SK-N-SH (cell line): Measurements from ENCODE around the gene SPDEF. TPM values are rescaled to one million over a fixed set of nuclear protein-coding genes. Genes with fewer than 3 reads are reported as not detected.

Experiments used
- CTCF ChIA-PET: fragments of 300-600, 350-600 bp; formaldehyde crosslinking; extraction: SDS; loops from one replicate; lab custom pipeline; 2021; lab: Yijun Ruan, JAX
- POLR2A ChIA-PET: fragments of 350-600 bp; sonication (Branson Sonifier 250); formaldehyde crosslinking; extraction: SDS; loops from one replicate; lab custom pipeline; 2020; ENCODE audit warnings: antibody characterized with exemption, inconsistent platforms; lab: Yijun Ruan, JAX
- DNase-seq: peaks from one replicate; pipeline ENCODE4 v3.0.0; 2012
- H2AFZ ChIP-seq: fragments of 200-600 bp; sonication (generic); 2 replicates; pipeline ENCODE4 v1.8.1; 2016; ENCODE audit warnings: antibody characterized with exemption, mild to moderate bottlenecking, low read depth
- H3F3A ChIP-seq: fragments of 200-600 bp; sonication (generic); replicated peaks from 2 replicates; pipeline ENCODE3; 2016; ENCODE audit warnings: antibody characterized with exemption, mild to moderate bottlenecking; ENCODE audit not compliant: insufficient read depth
- H3K27ac ChIP-seq, 2 experiments: fragments of 200-500 bp in 1 of 2; fragments of 200-600 bp in 1 of 2; sonication (Bioruptor generic) in 1 of 2; sonication (generic), shearing (Covaris generic) in 1 of 2; 2 replicates each; pipeline versions ENCODE4 v1.5.1 to v1.6.1; 2014 to 2016; ENCODE audit warnings: low read depth in 2 of 2, inconsistent platforms in 1 of 2, low read length in 1 of 2, mild to moderate bottlenecking in 1 of 2, mixed read lengths in 1 of 2
- H3K27me3 ChIP-seq: fragments of 200-600 bp; sonication (generic), shearing (Covaris generic); 2 replicates; pipeline ENCODE4 v1.6.1; 2016; ENCODE audit warnings: mixed run types; ENCODE audit not compliant: insufficient read depth
- H3K36me3 ChIP-seq, 2 experiments: fragments of 200-500 bp in 1 of 2; fragments of 200-600 bp in 1 of 2; sonication (Bioruptor generic) in 1 of 2; sonication (generic) in 1 of 2; replicated peaks in 1 of 2; 2 replicates each; pipeline versions ENCODE3 to v1.5.1; 2014 to 2016; ENCODE audit warnings: low read length in 1 of 2, mild to moderate bottlenecking in 1 of 2; ENCODE audit not compliant: insufficient read depth in 2 of 2, control insufficient read depth in 1 of 2
- H3K4me1 ChIP-seq, 2 experiments: fragments of 200-500 bp in 1 of 2; fragments of 200-600 bp in 1 of 2; sonication (Bioruptor generic) in 1 of 2; sonication (generic), shearing (Covaris generic) in 1 of 2; 2 replicates each; pipeline versions ENCODE4 v1.5.1 to v1.6.1; 2014 to 2016; ENCODE audit warnings: low read depth in 1 of 2, low read length in 1 of 2, mixed run types in 1 of 2; ENCODE audit not compliant: insufficient read depth in 2 of 2, control insufficient read depth in 1 of 2
- H3K4me2 ChIP-seq: fragments of 200-600 bp; sonication (generic), shearing (Covaris generic); 2 replicates; pipeline ENCODE4 v1.6.1; 2017; ENCODE audit warnings: mixed run types
- H3K4me3 ChIP-seq, 2 experiments: fragments of 200-500 bp in 1 of 2; fragments of 200-600 bp in 1 of 2; sonication (Bioruptor generic) in 1 of 2; sonication (generic), shearing (Covaris generic) in 1 of 2; 2 replicates each; pipeline versions ENCODE4 v1.5.1 to v1.8.1; 2014 to 2016; ENCODE audit warnings: low read depth in 2 of 2, inconsistent platforms in 1 of 2, low read length in 1 of 2, mild to moderate bottlenecking in 1 of 2, mixed read lengths in 1 of 2, moderate library complexity in 1 of 2
- H3K79me2 ChIP-seq: fragments of 200-600 bp; sonication (generic); 2 replicates; pipeline ENCODE4 v1.8.1; 2017; ENCODE audit warnings: mild to moderate bottlenecking; ENCODE audit not compliant: insufficient read depth
- H3K9ac ChIP-seq: fragments of 200-600 bp; sonication (generic); 2 replicates; pipeline ENCODE4 v1.6.1; 2017; ENCODE audit warnings: mixed run types
- H3K9me2 ChIP-seq: fragments of 200-600 bp; sonication (generic); 2 replicates; pipeline ENCODE4 v1.6.1; 2017; ENCODE audit warnings: mixed run types
- H3K9me3 ChIP-seq: fragments of 200-600 bp; sonication (generic); 2 replicates; pipeline ENCODE4 v1.6.1; 2017; ENCODE audit warnings: mixed run types, mild to moderate bottlenecking, moderate library complexity
- H4K20me1 ChIP-seq: fragments of 200-600 bp; sonication (generic); 2 replicates; pipeline ENCODE4 v1.6.1; 2017; ENCODE audit warnings: mild to moderate bottlenecking, mixed run types; ENCODE audit not compliant: insufficient read depth
- CHD2 ChIP-seq: fragments of 150-350 bp; IDR thresholded peaks from 2 replicates; pipeline ENCODE4 v1.6.1; 2018; ENCODE audit warnings: low read length; ENCODE audit not compliant: partially characterized antibody
- FOSL2 ChIP-seq: IDR thresholded peaks from 2 replicates; pipeline ENCODE4 v1.4.0; 2012; ENCODE audit warnings: low read depth, mild to moderate bottlenecking, moderate library complexity, borderline replicate concordance
- FOXM1 ChIP-seq: IDR thresholded peaks from 2 replicates; pipeline ENCODE4 v1.4.0; 2012; ENCODE audit warnings: low read depth, mild to moderate bottlenecking
- GABPA ChIP-seq: IDR thresholded peaks from 2 replicates; pipeline ENCODE4 v1.4.0; 2012; ENCODE audit warnings: low read depth, mild to moderate bottlenecking
- MXI1 ChIP-seq: IDR thresholded peaks from 2 replicates; pipeline ENCODE4 v1.6.1; 2012; ENCODE audit warnings: mild to moderate bottlenecking, low read depth, low read length, improper control_type of control experiment
- POLR2AphosphoS5 ChIP-seq: IDR thresholded peaks from 2 replicates; pipeline ENCODE4 v1.6.1; 2012; ENCODE audit warnings: low read depth, low read length
- RCOR1 ChIP-seq: fragments of 150-350 bp; IDR thresholded peaks from 2 replicates; pipeline ENCODE4 v1.6.1; 2017; ENCODE audit warnings: antibody characterized with exemption, low read length
- RFX5 ChIP-seq: IDR thresholded peaks from 2 replicates; pipeline ENCODE4 v1.6.1; 2012; ENCODE audit warnings: mild to moderate bottlenecking, improper control_type of control experiment, low read length
- RXRA ChIP-seq: IDR thresholded peaks from 2 replicates; pipeline ENCODE4 v1.4.0; 2012; ENCODE audit warnings: low read depth, mild to moderate bottlenecking, borderline replicate concordance
- SIN3A ChIP-seq: IDR thresholded peaks from 2 replicates; pipeline ENCODE4 v1.6.1; 2012; ENCODE audit warnings: low read depth, mild to moderate bottlenecking, low read length, moderate library complexity, borderline replicate concordance
- TCF12 ChIP-seq: IDR thresholded peaks from 2 replicates; pipeline ENCODE4 v1.4.0; 2012
- YY1 ChIP-seq: IDR thresholded peaks from 2 replicates; pipeline ENCODE4 v1.4.0; 2012; ENCODE audit warnings: low read depth, mild to moderate bottlenecking
- WGBS: methylation state at CpG from one replicate; pipeline ENCODE4 v1.1.6; 2017; ENCODE audit warnings: low lambda C conversion rate; 5-methylcytosine and 5-hydroxymethylcytosine counted together
- polyA plus RNA-seq, 3 experiments: library from polyadenylated mRNA; depleted of rRNA; stranded (reverse); fragments of >200 nt; gene quantifications; 2 replicates each; pipeline ENCODE4 v1.2.3, GENCODE V29; 2012
- TF ChIP-seq, protein P1 (sequence below): fragments of 200-600 bp; sonication (generic); IDR thresholded peaks from 2 replicates; pipeline ENCODE4 v1.6.1; 2017; ENCODE audit warnings: antibody characterized with exemption, mild to moderate bottlenecking, moderate library complexity
- TF ChIP-seq, protein P2 (sequence below): IDR thresholded peaks from 2 replicates; pipeline ENCODE4 v1.6.1; 2012; ENCODE audit warnings: mild to moderate bottlenecking, low read depth, low read length, moderate library complexity
- TF ChIP-seq, protein P3 (sequence below): fragments of 150-350 bp; IDR thresholded peaks from 2 replicates; pipeline ENCODE4 v1.6.1; 2017; ENCODE audit warnings: antibody characterized with exemption, low read length, low read depth, borderline replicate concordance
- TF ChIP-seq, protein P4 (sequence below): IDR thresholded peaks from 2 replicates; pipeline ENCODE4 v1.4.0; 2012; ENCODE audit warnings: low read depth, borderline replicate concordance

SPDEF gene
- polyA plus RNA-seq, 1 of the 3 experiments (the other 2 are of a cell fraction), result 0.10 TPM

DNA sequence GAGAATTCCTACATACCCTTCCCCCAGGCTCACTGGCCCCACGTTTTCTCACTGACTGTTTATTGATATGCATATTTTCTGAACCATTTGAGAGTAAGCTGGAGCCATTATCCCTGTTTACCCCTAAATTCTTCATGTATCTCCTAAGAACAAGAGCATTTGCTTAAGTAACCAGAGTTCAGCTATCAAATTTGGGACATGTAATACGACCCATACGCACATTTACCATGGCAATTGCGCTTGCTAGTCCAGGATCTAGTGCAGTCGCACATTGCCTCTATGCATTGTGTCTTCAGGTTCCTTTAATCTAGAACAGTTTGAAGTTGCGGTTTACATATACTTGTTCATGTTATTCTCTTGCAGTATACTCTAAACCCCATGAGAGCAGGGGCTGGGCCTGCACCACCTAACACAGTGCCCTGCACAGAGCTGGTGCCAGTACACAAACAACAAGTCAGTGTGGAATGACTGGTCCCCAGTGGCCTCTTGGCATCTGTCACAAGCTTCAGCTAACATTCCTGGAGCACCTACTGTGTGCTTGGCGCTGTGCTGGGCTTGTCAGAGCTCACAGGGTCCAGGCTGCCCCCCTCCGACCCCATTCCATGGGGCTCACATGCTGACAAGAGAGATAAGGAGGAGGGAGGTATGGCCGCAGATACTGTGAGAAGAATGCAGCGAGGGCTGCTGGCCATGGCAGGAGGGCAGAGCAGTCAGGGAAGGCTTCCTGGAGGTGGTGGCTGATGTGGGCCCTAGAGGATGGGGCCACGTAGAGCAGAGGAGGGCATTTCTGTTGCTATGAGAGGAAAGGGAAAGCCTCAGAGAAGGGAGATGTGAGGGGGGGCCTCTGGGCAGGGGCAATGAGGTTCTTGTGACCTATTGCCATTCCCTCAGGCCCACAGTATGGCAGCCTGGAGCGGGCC lies 28.1 kb downstream of the SPDEF start:
- H3K27me3 ChIP-seq, result no peaks in the 10 kb centered on the region
- TF ChIP-seq MXI1, result no peak
- TF ChIP-seq, all 33 proteins: peak for 0
- ChIA-PET POLR2A (no interaction called here), CTCF (interaction anchor here (0.6 to 3.7 kb wide), 18 partner anchors 9 to 612 kb away, joined by 3 to 36 read pairs (median 4); partner anchors contain the start of genes HMGA1 and SMIM29)
- no peak overlapping the region for H3K27ac ChIP-seq
- H4K20me1 ChIP-seq, result no peaks in the 10 kb centered on the region
- H3K79me2 ChIP-seq, result no peaks in the 10 kb centered on the region
- no peaks in the 10 kb centered on the region for H3K36me3 ChIP-seq
- no peaks in the 10 kb centered on the region for H3F3A ChIP-seq
- H3K4me1 ChIP-seq, result peaks cover 4 to 27% of the 10 kb centered on the region in 2 experiments; a peak in 1 of 4 replicates
- H3K4me2 ChIP-seq, result no peak overlapping the region
- DNase-seq, result no peak
- no peak overlapping the region for H3K9ac ChIP-seq
- no peaks in the 10 kb centered on the region for H3K9me3 ChIP-seq
- 82% methylated on average over 10 of the region's 12 CpGs for WGBS
- H2AFZ ChIP-seq, result no peak overlapping the region
- H3K4me3 ChIP-seq, result no peak overlapping the region
- H3K9me2 ChIP-seq, result no peaks in the 10 kb centered on the region

DNA sequence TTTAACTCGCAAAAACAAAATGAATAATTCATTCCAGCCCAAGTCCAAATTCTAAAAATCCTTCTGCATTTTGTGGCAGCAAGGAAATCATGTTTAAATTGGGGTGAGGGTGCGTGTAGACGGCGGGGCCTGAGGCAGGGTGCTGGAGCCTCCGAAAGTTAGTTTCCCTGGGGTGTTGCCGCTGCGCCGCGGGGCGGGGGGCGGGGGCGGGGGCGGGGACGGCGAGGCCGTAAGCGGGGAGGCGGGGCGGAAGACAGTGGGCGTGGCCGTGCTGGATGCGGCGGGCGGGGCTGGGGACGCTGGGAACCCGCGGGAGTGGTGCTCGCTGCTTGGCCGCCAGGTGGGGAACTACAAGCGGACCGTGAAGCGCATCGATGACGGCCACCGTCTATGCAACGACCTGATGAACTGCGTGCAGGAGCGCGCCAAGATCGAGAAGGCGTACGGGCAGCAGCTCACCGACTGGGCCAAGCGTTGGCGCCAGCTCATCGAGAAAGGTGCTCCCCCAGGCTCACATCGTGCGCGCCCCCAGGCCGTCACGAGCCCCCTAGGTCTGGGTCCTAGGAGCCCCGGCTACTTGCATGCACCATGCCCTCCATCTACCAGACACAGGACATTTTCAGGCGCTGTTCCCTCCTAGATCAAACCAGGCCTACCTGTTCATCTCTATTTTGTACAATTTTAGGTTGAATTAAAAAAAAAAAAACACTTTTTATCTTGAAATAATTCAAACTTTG lies 29.0 kb downstream of the SPDEF start:
- 37% methylated on average over 8 of the region's 53 CpGs for WGBS
- H3K9ac ChIP-seq, result no peak overlapping the region
- H3K4me3 ChIP-seq, result peak overlapping the region; percentile 34 to 53; a peak in 3 of 4 replicates
- H4K20me1 ChIP-seq, result no peaks in the 10 kb centered on the region
- H3K36me3 ChIP-seq, result no peaks in the 10 kb centered on the region
- DNase-seq, result peak; percentile 98
- no peaks in the 10 kb centered on the region for H3K27me3 ChIP-seq
- peaks cover 4 to 27% of the 10 kb centered on the region in 2 experiments; a peak in 1 of 4 replicates for H3K4me1 ChIP-seq
- POLR2A ChIA-PET, result no interaction called here
- H3K27ac ChIP-seq, result no peak overlapping the region
- H3K79me2 ChIP-seq, result no peaks in the 10 kb centered on the region
- no peaks in the 10 kb centered on the region for H3F3A ChIP-seq
- peak overlapping the region; percentile 61; the same call in 1 of the 2 replicates for H3K4me2 ChIP-seq
- peak overlapping the region; percentile 89 for H2AFZ ChIP-seq
- CTCF ChIA-PET, result interaction anchor here (0.7 to 3.7 kb wide), 25 partner anchors 8 to 714 kb away, joined by 3 to 36 read pairs (median 4); partner anchors contain the start of genes HMGA1 and SMIM29
- no peaks in the 10 kb centered on the region for H3K9me3 ChIP-seq
- no peaks in the 10 kb centered on the region for H3K9me2 ChIP-seq
- TF ChIP-seq GABPA (no peak), RCOR1 (no peak; the same call in 1 of the 2 replicates), FOXM1 (no peak), CHD2 (no peak), RXRA (no peak), POLR2AphosphoS5 (peak; percentile 26; the same call in 1 of the 2 replicates), RFX5 (no peak), FOSL2 (no peak), SIN3A (no peak), YY1 (no peak), TCF12 (no peak), MXI1 (0 out of 2 replicates have a peak, but pooled peaks have one; percentile 35)
- TF ChIP-seq, protein P1, sequence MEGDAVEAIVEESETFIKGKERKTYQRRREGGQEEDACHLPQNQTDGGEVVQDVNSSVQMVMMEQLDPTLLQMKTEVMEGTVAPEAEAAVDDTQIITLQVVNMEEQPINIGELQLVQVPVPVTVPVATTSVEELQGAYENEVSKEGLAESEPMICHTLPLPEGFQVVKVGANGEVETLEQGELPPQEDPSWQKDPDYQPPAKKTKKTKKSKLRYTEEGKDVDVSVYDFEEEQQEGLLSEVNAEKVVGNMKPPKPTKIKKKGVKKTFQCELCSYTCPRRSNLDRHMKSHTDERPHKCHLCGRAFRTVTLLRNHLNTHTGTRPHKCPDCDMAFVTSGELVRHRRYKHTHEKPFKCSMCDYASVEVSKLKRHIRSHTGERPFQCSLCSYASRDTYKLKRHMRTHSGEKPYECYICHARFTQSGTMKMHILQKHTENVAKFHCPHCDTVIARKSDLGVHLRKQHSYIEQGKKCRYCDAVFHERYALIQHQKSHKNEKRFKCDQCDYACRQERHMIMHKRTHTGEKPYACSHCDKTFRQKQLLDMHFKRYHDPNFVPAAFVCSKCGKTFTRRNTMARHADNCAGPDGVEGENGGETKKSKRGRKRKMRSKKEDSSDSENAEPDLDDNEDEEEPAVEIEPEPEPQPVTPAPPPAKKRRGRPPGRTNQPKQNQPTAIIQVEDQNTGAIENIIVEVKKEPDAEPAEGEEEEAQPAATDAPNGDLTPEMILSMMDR, result peak; percentile 60
- TF ChIP-seq, protein P2, sequence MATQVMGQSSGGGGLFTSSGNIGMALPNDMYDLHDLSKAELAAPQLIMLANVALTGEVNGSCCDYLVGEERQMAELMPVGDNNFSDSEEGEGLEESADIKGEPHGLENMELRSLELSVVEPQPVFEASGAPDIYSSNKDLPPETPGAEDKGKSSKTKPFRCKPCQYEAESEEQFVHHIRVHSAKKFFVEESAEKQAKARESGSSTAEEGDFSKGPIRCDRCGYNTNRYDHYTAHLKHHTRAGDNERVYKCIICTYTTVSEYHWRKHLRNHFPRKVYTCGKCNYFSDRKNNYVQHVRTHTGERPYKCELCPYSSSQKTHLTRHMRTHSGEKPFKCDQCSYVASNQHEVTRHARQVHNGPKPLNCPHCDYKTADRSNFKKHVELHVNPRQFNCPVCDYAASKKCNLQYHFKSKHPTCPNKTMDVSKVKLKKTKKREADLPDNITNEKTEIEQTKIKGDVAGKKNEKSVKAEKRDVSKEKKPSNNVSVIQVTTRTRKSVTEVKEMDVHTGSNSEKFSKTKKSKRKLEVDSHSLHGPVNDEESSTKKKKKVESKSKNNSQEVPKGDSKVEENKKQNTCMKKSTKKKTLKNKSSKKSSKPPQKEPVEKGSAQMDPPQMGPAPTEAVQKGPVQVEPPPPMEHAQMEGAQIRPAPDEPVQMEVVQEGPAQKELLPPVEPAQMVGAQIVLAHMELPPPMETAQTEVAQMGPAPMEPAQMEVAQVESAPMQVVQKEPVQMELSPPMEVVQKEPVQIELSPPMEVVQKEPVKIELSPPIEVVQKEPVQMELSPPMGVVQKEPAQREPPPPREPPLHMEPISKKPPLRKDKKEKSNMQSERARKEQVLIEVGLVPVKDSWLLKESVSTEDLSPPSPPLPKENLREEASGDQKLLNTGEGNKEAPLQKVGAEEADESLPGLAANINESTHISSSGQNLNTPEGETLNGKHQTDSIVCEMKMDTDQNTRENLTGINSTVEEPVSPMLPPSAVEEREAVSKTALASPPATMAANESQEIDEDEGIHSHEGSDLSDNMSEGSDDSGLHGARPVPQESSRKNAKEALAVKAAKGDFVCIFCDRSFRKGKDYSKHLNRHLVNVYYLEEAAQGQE, result no peak
- TF ChIP-seq, protein P3, sequence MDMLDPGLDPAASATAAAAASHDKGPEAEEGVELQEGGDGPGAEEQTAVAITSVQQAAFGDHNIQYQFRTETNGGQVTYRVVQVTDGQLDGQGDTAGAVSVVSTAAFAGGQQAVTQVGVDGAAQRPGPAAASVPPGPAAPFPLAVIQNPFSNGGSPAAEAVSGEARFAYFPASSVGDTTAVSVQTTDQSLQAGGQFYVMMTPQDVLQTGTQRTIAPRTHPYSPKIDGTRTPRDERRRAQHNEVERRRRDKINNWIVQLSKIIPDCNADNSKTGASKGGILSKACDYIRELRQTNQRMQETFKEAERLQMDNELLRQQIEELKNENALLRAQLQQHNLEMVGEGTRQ, result no peak
- TF ChIP-seq, protein P4, sequence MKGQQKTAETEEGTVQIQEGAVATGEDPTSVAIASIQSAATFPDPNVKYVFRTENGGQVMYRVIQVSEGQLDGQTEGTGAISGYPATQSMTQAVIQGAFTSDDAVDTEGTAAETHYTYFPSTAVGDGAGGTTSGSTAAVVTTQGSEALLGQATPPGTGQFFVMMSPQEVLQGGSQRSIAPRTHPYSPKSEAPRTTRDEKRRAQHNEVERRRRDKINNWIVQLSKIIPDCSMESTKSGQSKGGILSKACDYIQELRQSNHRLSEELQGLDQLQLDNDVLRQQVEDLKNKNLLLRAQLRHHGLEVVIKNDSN, result no peak
